OCI-LY1 (cell line): ENCODE data around the gene FOXN3.
A peak's percentile ranks its signal among the peaks of the same experiment; 100 is the strongest.

Source experiments
- H2AFZ ChIP-seq: fragments of 200-600 bp; sonication (generic), shearing (Covaris generic); 2 replicates; pipeline ENCODE4 v1.6.0; 2014; ENCODE audit warnings: antibody characterized with exemption, mild to moderate bottlenecking, low read length
- H3F3A ChIP-seq: fragments of 200-600 bp; sonication (generic), shearing (Covaris generic); 2 replicates; pipeline ENCODE4 v1.6.0; 2014; ENCODE audit warnings: mild to moderate bottlenecking, antibody characterized with exemption, low read length, moderate library complexity; ENCODE audit not compliant: insufficient read depth
- H3K27ac ChIP-seq: fragments of 200-600 bp; sonication (generic); 2 replicates; pipeline ENCODE4 v1.5.1; 2014; ENCODE audit warnings: low read length, mixed run types, mild to moderate bottlenecking, low read depth; ENCODE audit not compliant: poor library complexity, severe bottlenecking
- H3K27me3 ChIP-seq: fragments of 200-600 bp; sonication (generic); 2 replicates; pipeline ENCODE4 v1.6.0; 2014; ENCODE audit warnings: antibody characterized with exemption, mild to moderate bottlenecking, low read length, moderate library complexity; ENCODE audit not compliant: insufficient read depth
- H3K36me3 ChIP-seq: fragments of 200-600 bp; sonication (generic); 2 replicates; pipeline ENCODE4 v1.6.1; 2014; ENCODE audit warnings: mild to moderate bottlenecking, antibody characterized with exemption, low read length, moderate library complexity, mixed read lengths; ENCODE audit not compliant: insufficient read depth
- H3K4me1 ChIP-seq: fragments of 200-600 bp; sonication (generic); 2 replicates; pipeline ENCODE4 v1.5.1; 2014; ENCODE audit warnings: mild to moderate bottlenecking, low read length, moderate library complexity; ENCODE audit not compliant: insufficient read depth, severe bottlenecking
- H3K4me2 ChIP-seq: fragments of 200-600 bp; sonication (generic), shearing (Covaris generic); 2 replicates; pipeline ENCODE4 v1.6.1; 2014; ENCODE audit warnings: low read length
- H3K4me3 ChIP-seq: fragments of 200-600 bp; sonication (generic); 2 replicates; pipeline ENCODE4 v1.5.1; 2014; ENCODE audit warnings: low read length, low read depth, mild to moderate bottlenecking, mixed read lengths; ENCODE audit not compliant: poor library complexity, severe bottlenecking
- H3K79me2 ChIP-seq: fragments of 200-600 bp; shearing (Covaris generic); 2 replicates; pipeline ENCODE4 v1.6.1; 2016; ENCODE audit warnings: mixed run types, low read length, mixed read lengths; ENCODE audit not compliant: insufficient read depth
- H3K9ac ChIP-seq: fragments of 200-600 bp; sonication (generic), shearing (Covaris generic); 2 replicates; pipeline ENCODE4 v1.6.1; 2014; ENCODE audit warnings: mild to moderate bottlenecking, low read length, mixed read lengths
- H3K9me2 ChIP-seq: fragments of 200-600 bp; sonication (generic), shearing (Covaris generic); 2 replicates; pipeline ENCODE4 v1.6.1; 2014; ENCODE audit warnings: low read depth, mild to moderate bottlenecking, low read length, mixed read lengths
- H3K9me3 ChIP-seq: fragments of 200-600 bp; shearing (Covaris generic); 2 replicates; pipeline ENCODE4 v1.6.1; 2014; ENCODE audit warnings: low read length, mixed read lengths
- H4K20me1 ChIP-seq: fragments of 200-600 bp; sonication (generic), shearing (Covaris generic); 2 replicates; pipeline ENCODE4 v1.6.0; 2016; ENCODE audit warnings: mild to moderate bottlenecking, low read length; ENCODE audit not compliant: insufficient read depth
- CTCF ChIP-seq: fragments of 200-600 bp; sonication (generic), shearing (Covaris generic); IDR thresholded peaks from 2 replicates; pipeline ENCODE4 v1.5.1; 2017; ENCODE audit warnings: mild to moderate bottlenecking, antibody characterized with exemption, low read length, moderate library complexity, mixed read lengths
- EZH2 ChIP-seq: fragments of 200-600 bp; sonication (generic), shearing (Covaris generic); IDR thresholded peaks from 2 replicates; pipeline ENCODE4 v1.8.0; 2017; ENCODE audit warnings: borderline replicate concordance, mixed run types, mild to moderate bottlenecking, antibody characterized with exemption, low read length, moderate library complexity, mixed read lengths

The FOXN3 gene

GRCh38 chr14:89386212-89386886 is 30.7 kb downstream of the FOXN3 start:
- H3K9ac ChIP-seq: peak overlapping the region; percentile 29; the same call in 1 of the 2 replicates
- no peaks in the 10 kb centered on the region; the same call in 1 of the 2 replicates for H3K36me3 ChIP-seq
- no peak for TF ChIP-seq CTCF
- TF ChIP-seq EZH2: no peak
- H3K9me3 ChIP-seq: no peaks in the 10 kb centered on the region
- H2AFZ ChIP-seq: no peak overlapping the region
- H3K4me2 ChIP-seq: peak overlapping the region; percentile 54
- H3K9me2 ChIP-seq: no peaks in the 10 kb centered on the region
- no peak overlapping the region for H3K4me3 ChIP-seq
- H3F3A ChIP-seq: no peaks in the 10 kb centered on the region
- H3K27me3 ChIP-seq: no peaks in the 10 kb centered on the region
- H3K79me2 ChIP-seq: peaks cover 19% of the 10 kb centered on the region
- H3K4me1 ChIP-seq: peaks cover 73% of the 10 kb centered on the region
- H3K27ac ChIP-seq: peak overlapping the region; percentile 87
- no peaks in the 10 kb centered on the region for H4K20me1 ChIP-seq

GRCh38 chr14:89384636-89385035 is 32.4 kb downstream of the FOXN3 start:
- Histone ChIP-seq H3K9ac (peak overlapping the region; percentile 15; the same call in 1 of the 2 replicates), H3F3A (no peaks in the 10 kb centered on the region), H2AFZ (no peak overlapping the region), H3K9me3 (peaks cover 9% of the 10 kb centered on the region), H3K36me3 (peaks cover 11% of the 10 kb centered on the region), H3K9me2 (no peaks in the 10 kb centered on the region), H4K20me1 (no peaks in the 10 kb centered on the region), H3K27ac (peak overlapping the region; percentile 87), H3K79me2 (peaks cover 19% of the 10 kb centered on the region), H3K4me3 (no peak overlapping the region), H3K4me1 (peaks cover 73% of the 10 kb centered on the region), H3K4me2 (peak overlapping the region; percentile 75), H3K27me3 (no peaks in the 10 kb centered on the region)
- no peak for TF ChIP-seq EZH2
- TF ChIP-seq CTCF: no peak

GRCh38 chr14:89384023-89384422 is 33.0 kb downstream of the FOXN3 start:
- Histone ChIP-seq H3K4me2 (peak overlapping the region; percentile 75), H3K4me3 (peak overlapping the region; percentile 25), H4K20me1 (no peaks in the 10 kb centered on the region), H2AFZ (no peak overlapping the region), H3K27ac (peak overlapping the region; percentile 87), H3K9me2 (no peaks in the 10 kb centered on the region), H3K9ac (peak overlapping the region; percentile 15; the same call in 1 of the 2 replicates), H3K4me1 (peaks cover 68% of the 10 kb centered on the region), H3K79me2 (peaks cover 18% of the 10 kb centered on the region), H3K27me3 (no peaks in the 10 kb centered on the region), H3F3A (no peaks in the 10 kb centered on the region), H3K36me3 (peaks cover 12% of the 10 kb centered on the region), H3K9me3 (peaks cover 9% of the 10 kb centered on the region)
- TF ChIP-seq CTCF (no peak), EZH2 (no peak)
